ENCODE data around the gene HAUS3.
"Not testable (repeated sequence)": the region's sequence is repeated elsewhere in the genome, so short reads cannot be mapped to it uniquely, and the experiment has no call there.

The HAUS3 gene

GRCh38 chr4:2220016-2220630 lies 21.8 kb downstream of the HAUS3 start:
- DNase-seq (ENCODE audit: low spot score): peak; percentile 76

- no peak for DNase-seq (ENCODE audit: low spot score)
These were observed 22.6 kb downstream of the HAUS3 start for GRCh38 chr4:2219233-2219760.

- DNase-seq (ENCODE audit: low spot score): no peak
These were observed 23.5 kb downstream of the HAUS3 start for GRCh38 chr4:2218436-2218835.

- DNase-seq (ENCODE audit: low spot score): no peak
These were observed 24.2 kb downstream of the HAUS3 start for GRCh38 chr4:2217726-2218125.

GRCh38 chr4:2212831-2213230 lies 29.1 kb downstream of the HAUS3 start:
- no peak for DNase-seq (ENCODE audit: low spot score)

GRCh38 chr4:2202789-2203188 lies 39.1 kb downstream of the HAUS3 start:
- not testable (repeated sequence) for DNase-seq (ENCODE audit: low spot score)

- DNase-seq (ENCODE audit: low spot score): no peak
These were observed 47.4 kb downstream of the HAUS3 start for GRCh38 chr4:2194496-2194895.

GRCh38 chr4:2193326-2193725 lies 48.6 kb downstream of the HAUS3 start:
- DNase-seq (ENCODE audit: low spot score): no peak

GRCh38 chr4:2186865-2187172 lies 55.1 kb downstream of the HAUS3 start:
- no peak for DNase-seq (ENCODE audit: low spot score)

- DNase-seq (ENCODE audit: low spot score): no peak
These were observed 55.6 kb downstream of the HAUS3 start for GRCh38 chr4:2186133-2186864.

GRCh38 chr4:2183394-2183793 lies 58.5 kb downstream of the HAUS3 start:
- DNase-seq (ENCODE audit: low spot score): no peak

DNA sequence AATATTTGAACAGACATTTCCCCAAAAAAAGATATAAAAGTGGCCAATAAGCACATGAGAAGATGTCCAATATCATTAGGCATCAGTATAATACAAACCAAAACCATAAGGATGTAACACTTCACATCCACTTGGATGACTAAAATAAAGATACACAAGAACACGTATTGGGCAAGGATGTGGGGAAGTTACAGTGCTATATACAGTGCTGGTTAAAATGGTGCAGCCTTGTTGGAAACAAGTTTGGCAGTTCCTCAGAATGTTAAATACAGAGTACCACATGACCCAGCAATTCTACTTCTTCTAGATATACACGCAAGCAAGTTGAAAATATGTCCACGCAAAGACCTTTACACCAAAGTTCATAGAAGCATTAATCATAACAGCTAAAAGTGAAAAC lies 58.9 kb downstream of the HAUS3 start:
- no peak for DNase-seq (ENCODE audit: low spot score)

GRCh38 chr4:2180410-2180809 lies 61.5 kb downstream of the HAUS3 start:
- no peak for DNase-seq (ENCODE audit: low spot score)

DNA sequence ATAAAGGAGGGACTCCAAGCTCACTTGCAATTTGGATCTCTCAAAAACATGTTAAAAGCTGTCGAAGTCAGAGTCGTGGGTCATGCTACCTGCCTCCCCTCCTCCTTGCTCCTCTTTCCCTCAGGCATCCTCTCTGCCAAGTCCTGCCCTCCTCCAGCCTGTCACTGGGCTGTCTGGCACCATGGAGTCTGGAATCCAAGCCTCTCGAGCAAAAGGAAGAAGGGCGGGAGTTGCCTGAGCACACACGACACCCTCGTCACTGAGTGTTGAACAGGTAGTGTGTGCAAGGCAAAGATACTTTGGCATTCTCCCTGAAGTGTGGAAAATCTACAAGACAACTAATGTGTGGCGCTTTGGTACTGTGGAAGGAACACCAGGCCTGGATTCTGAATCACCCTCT lies 62.2 kb downstream of the HAUS3 start:
- DNase-seq (ENCODE audit: low spot score): no peak

- no peak for DNase-seq (ENCODE audit: low spot score)
These were observed 62.9 kb downstream of the HAUS3 start for GRCh38 chr4:2178986-2179385.
